Upper lobe of left lung (tissue), 4 donors: ENCODE results near the gene PPP1R8.
A peak's percentile ranks its signal among the peaks of the same experiment; 100 is the strongest.

Source experiments
- CTCF ChIP-seq, 6 experiments: fragments of 450-650 bp in 4 of 6; fragments of 200-600 bp in 2 of 6; sonication (generic) in 2 of 6; IDR thresholded peaks; one replicate each; pipeline ENCODE4 v1.5.1; 2016 to 2019; ENCODE audit warnings: antibody characterized with exemption in 6 of 6
- EP300 ChIP-seq, 4 donors: sonication (generic); formaldehyde crosslinking; IDR thresholded peaks; one replicate each; pipeline ENCODE4 v1.5.1; 2017; ENCODE audit warnings: antibody characterized with exemption in 4 of 4, control low read depth in 2 of 4
- POLR2A ChIP-seq, 4 donors: fragments of 450-650 bp; IDR thresholded peaks; one replicate each; pipeline ENCODE4 v1.5.1; 2016 to 2017; ENCODE audit warnings: antibody characterized with exemption in 4 of 4, mild to moderate bottlenecking in 2 of 4
- POLR2AphosphoS5 ChIP-seq, 2 donors: sonication (generic); formaldehyde crosslinking; IDR thresholded peaks; one replicate each; pipeline ENCODE4 v1.5.1; 2017; ENCODE audit warnings: antibody characterized with exemption in 2 of 2

GRCh38 chr1:27885114-27885528 lies 54.5 kb downstream of the PPP1R8 start:
- no peak for TF ChIP-seq POLR2A (IDR thresholded peaks at IDR 0.05)
- TF ChIP-seq CTCF (IDR thresholded peaks at IDR 0.05), result no peak
- no peak for TF ChIP-seq EP300 (IDR thresholded peaks at IDR 0.05)
- TF ChIP-seq POLR2AphosphoS5 (IDR thresholded peaks at IDR 0.05), result peak in 1 of 2 donors; percentile 55
